ENCODE data around the gene SPRYD3. TPM values are rescaled to one million over a fixed set of nuclear protein-coding genes. Genes with fewer than 3 reads are reported as not detected.
"Not testable (repeated sequence)": the region's sequence is repeated elsewhere in the genome, so short reads cannot be mapped to it uniquely, and the experiment has no call there.

Gene SPRYD3
- total RNA-seq, 1 donor: 33.0 TPM

GRCh38 chr12:53118751-53119300 lies 39.6 kb upstream of the SPRYD3 start:
- DNase-seq (ENCODE audit: low read depth): no peak
- no peak for TF ChIP-seq CTCF (IDR thresholded peaks at IDR 0.05; ENCODE audit: insufficient read depth, low read length)
- no peak overlapping the region for H3K4me3 ChIP-seq (ENCODE audit: low read depth, low read length)

- TF ChIP-seq CTCF (IDR thresholded peaks at IDR 0.05; ENCODE audit: insufficient read depth, low read length): no peak
- H3K4me3 ChIP-seq (ENCODE audit: low read depth, low read length): no peak overlapping the region
- DNase-seq (ENCODE audit: low read depth): no peak
These were observed 36.9 kb upstream of the SPRYD3 start for GRCh38 chr12:53115891-53116648.

GRCh38 chr12:53115112-53115890 lies 36.1 kb upstream of the SPRYD3 start:
- DNase-seq (ENCODE audit: low read depth): no peak
- H3K4me3 ChIP-seq (ENCODE audit: low read depth, low read length): no peak overlapping the region
- TF ChIP-seq CTCF (IDR thresholded peaks at IDR 0.05; ENCODE audit: insufficient read depth, low read length): no peak

GRCh38 chr12:53113951-53114350 lies 34.8 kb upstream of the SPRYD3 start:
- no peak for TF ChIP-seq CTCF (IDR thresholded peaks at IDR 0.05; ENCODE audit: insufficient read depth, low read length)
- no peak for DNase-seq (ENCODE audit: low read depth)
- no peak overlapping the region for H3K4me3 ChIP-seq (ENCODE audit: low read depth, low read length)

- no peak for DNase-seq (ENCODE audit: low read depth)
- no peak for TF ChIP-seq CTCF (IDR thresholded peaks at IDR 0.05; ENCODE audit: insufficient read depth, low read length)
- H3K4me3 ChIP-seq (ENCODE audit: low read depth, low read length): no peak overlapping the region
These were observed 34.0 kb upstream of the SPRYD3 start for GRCh38 chr12:53113136-53113705.

DNA sequence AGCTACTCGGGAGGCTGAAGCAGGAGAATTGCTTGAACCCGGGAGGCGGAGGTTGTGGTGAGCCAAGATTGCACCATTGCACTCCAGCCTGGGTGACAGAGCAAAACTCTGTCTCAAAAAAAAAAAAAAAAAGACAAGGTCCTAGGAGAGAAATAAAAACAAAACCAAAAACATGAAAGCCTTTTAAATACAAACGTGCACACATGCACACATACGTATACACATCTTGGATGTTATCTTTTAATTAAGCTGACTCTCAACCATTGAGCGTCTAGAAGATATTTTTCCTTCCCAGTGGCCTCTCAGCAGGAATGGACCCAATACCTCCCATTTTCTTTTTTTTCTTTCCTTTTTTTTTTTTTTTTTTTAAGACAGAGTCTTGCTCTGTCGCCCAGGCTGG lies 33.2 kb upstream of the SPRYD3 start:
- DNase-seq (ENCODE audit: low read depth); H3K4me3 ChIP-seq (ENCODE audit: low read depth, low read length): not testable (repeated sequence)

DNA sequence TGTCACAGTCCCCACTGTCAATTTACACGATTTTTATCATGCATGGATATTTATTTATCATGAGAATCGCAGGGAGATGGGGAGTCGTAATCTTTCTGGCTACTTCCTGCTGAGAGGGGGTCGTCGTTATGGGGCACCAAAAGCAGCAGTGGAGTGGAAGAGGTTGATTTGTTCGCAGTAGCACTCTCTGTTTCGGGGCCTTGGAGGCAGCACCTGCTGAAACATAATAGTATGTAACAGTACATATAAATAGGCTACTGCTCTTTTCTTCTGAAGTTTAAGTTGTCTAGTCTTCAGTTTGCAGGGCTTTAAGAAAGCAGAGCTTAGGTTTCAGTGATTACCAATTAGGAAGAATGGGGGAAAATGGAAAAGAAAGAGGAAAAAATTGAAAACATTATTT lies 27.9 kb upstream of the SPRYD3 start:
- TF ChIP-seq CTCF (IDR thresholded peaks at IDR 0.05; ENCODE audit: insufficient read depth, low read length): no peak
- no peak for DNase-seq (ENCODE audit: low read depth)
- no peak overlapping the region for H3K4me3 ChIP-seq (ENCODE audit: low read depth, low read length)
